ENCODE measurements around the gene ZDHHC20. TPM values are rescaled to one million over a fixed set of nuclear protein-coding genes. Genes with fewer than 3 reads are reported as not detected.

The ZDHHC20 gene
- total RNA-seq, 1 donor from 2014 or later: 64.0 TPM

GRCh38 chr13:21402586-21403307 is 56.4 kb downstream of the ZDHHC20 start:
- H3K9me3 Mint-ChIP-seq (ENCODE audit: low read depth): peaks cover 7% of the 10 kb centered on the region
- peaks cover 6% of the 10 kb centered on the region for H3K36me3 Mint-ChIP-seq (ENCODE audit: low read depth)
- H3K27me3 Mint-ChIP-seq (ENCODE audit: low read depth): no peaks in the 10 kb centered on the region
- H3K4me1 Mint-ChIP-seq (ENCODE audit: low read depth): peaks cover 15% of the 10 kb centered on the region
- TF ChIP-seq CTCF (IDR thresholded peaks at IDR 0.05): no peak
- DNase-seq (ENCODE audit: low spot score): no peak
- H3K4me3 Mint-ChIP-seq (ENCODE audit: unreplicated experiment): no peak overlapping the region
- no peak overlapping the region for H3K27ac Mint-ChIP-seq (ENCODE audit: unreplicated experiment)

GRCh38 chr13:21399741-21400140 is 59.4 kb downstream of the ZDHHC20 start:
- peaks cover 10% of the 10 kb centered on the region for H3K36me3 Mint-ChIP-seq (ENCODE audit: low read depth)
- H3K4me1 Mint-ChIP-seq (ENCODE audit: low read depth): peaks cover 15% of the 10 kb centered on the region
- no peaks in the 10 kb centered on the region for H3K27me3 Mint-ChIP-seq (ENCODE audit: low read depth)
- no peaks in the 10 kb centered on the region for H3K9me3 Mint-ChIP-seq (ENCODE audit: low read depth)
- H3K4me3 Mint-ChIP-seq (ENCODE audit: unreplicated experiment): no peak overlapping the region
- TF ChIP-seq CTCF (IDR thresholded peaks at IDR 0.05): no peak
- H3K27ac Mint-ChIP-seq (ENCODE audit: unreplicated experiment): no peak overlapping the region
- DNase-seq (ENCODE audit: low spot score): no peak

GRCh38 chr13:21395953-21396352 is 63.1 kb downstream of the ZDHHC20 start:
- H3K4me1 Mint-ChIP-seq (ENCODE audit: low read depth): peaks cover 3% of the 10 kb centered on the region
- no peak overlapping the region for H3K27ac Mint-ChIP-seq (ENCODE audit: unreplicated experiment)

DNA sequence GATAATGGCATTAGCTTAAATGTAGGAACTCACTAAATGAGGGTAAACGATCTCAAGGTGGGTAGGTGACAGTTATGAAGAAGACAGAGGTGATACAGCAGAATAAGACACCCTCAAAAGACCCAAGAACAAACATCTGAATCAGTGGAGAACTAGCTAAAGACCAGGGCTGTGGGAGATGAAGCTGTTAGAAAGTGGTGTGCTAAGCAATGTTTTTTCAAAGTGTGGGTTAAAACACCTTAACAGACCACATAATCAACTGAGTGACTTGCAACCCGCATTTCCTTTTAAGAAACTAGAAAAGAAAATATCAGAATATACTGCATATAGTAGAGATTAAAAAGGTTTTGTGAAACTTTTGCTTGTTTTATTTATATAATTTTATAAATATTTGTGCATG is 70.0 kb downstream of the ZDHHC20 start:
- Mint-ChIP-seq H3K27ac (ENCODE audit: unreplicated experiment) (no peak overlapping the region), H3K27me3 (ENCODE audit: low read depth) (no peaks in the 10 kb centered on the region), H3K4me3 (ENCODE audit: unreplicated experiment) (no peak overlapping the region), H3K9me3 (ENCODE audit: low read depth) (peaks cover 13% of the 10 kb centered on the region), H3K36me3 (ENCODE audit: low read depth) (peaks cover 24% of the 10 kb centered on the region), H3K4me1 (ENCODE audit: low read depth) (no peaks in the 10 kb centered on the region)
- no peak for DNase-seq (ENCODE audit: low spot score)
- no peak for TF ChIP-seq CTCF (IDR thresholded peaks at IDR 0.05)

More at GRCh38 chr13:21395953-21396352, 63.1 kb downstream of the ZDHHC20 start:
- TF ChIP-seq CTCF (IDR thresholded peaks at IDR 0.05): no peak
- Mint-ChIP-seq H3K4me3 (ENCODE audit: unreplicated experiment) (no peak overlapping the region), H3K27me3 (ENCODE audit: low read depth) (no peaks in the 10 kb centered on the region), H3K36me3 (ENCODE audit: low read depth) (peaks cover 9% of the 10 kb centered on the region), H3K9me3 (ENCODE audit: low read depth) (no peaks in the 10 kb centered on the region)
- DNase-seq (ENCODE audit: low spot score): no peak

DNA sequence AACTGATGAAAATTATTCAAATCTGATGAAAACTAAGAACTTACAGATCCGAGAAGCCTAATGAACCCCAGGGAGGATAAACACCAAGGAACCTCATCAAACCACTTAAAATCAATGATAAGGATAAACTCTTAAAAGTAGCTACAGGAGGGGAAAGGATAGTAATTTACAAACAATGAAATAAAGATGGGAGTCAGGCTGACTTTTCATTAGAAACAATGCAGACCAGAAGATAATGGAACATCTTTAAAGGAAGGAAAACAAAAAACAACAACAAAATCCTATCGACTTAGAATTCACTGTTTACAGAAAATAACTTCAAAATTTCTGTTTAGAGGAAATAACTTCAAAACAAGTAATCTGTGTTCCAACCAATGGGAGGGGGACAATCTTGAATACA is 73.4 kb downstream of the ZDHHC20 start:
- no peaks in the 10 kb centered on the region for H3K27me3 Mint-ChIP-seq (ENCODE audit: low read depth)

More for the DNA sequence above, 73.4 kb downstream of the ZDHHC20 start:
- Mint-ChIP-seq H3K4me1 (ENCODE audit: low read depth) (no peaks in the 10 kb centered on the region), H3K36me3 (ENCODE audit: low read depth) (peaks cover 33% of the 10 kb centered on the region), H3K27ac (ENCODE audit: unreplicated experiment) (no peak overlapping the region), H3K4me3 (ENCODE audit: unreplicated experiment) (no peak overlapping the region), H3K9me3 (ENCODE audit: low read depth) (peaks cover 13% of the 10 kb centered on the region)
- DNase-seq (ENCODE audit: low spot score): no peak
- TF ChIP-seq CTCF (IDR thresholded peaks at IDR 0.05): no peak
